LHCN-M2 (cell line): ENCODE data around the gene CCNB1IP1. TPM values are rescaled to one million over a fixed set of nuclear protein-coding genes. Genes with fewer than 3 reads are reported as not detected.
A peak's percentile ranks its signal among the peaks of the same experiment; 100 is the strongest.
"Not testable (repeated sequence)": the region's sequence is repeated elsewhere in the genome, so short reads cannot be mapped to it uniquely, and the experiment has no call there.

Experiments used
- DNase-seq: peaks from one replicate; pipeline ENCODE4 v3.0.0-alpha.2; 2012; ENCODE audit warnings: low read depth
- total RNA-seq: library from RNA; depleted of rRNA; stranded (reverse); fragments of >200 nt; gene quantifications from 2 replicates; pipeline ENCODE4 v1.2.3, GENCODE V29; 2014

CCNB1IP1 gene
- total RNA-seq, 1 experiment from 2014 or later, result 39.3 TPM

DNA sequence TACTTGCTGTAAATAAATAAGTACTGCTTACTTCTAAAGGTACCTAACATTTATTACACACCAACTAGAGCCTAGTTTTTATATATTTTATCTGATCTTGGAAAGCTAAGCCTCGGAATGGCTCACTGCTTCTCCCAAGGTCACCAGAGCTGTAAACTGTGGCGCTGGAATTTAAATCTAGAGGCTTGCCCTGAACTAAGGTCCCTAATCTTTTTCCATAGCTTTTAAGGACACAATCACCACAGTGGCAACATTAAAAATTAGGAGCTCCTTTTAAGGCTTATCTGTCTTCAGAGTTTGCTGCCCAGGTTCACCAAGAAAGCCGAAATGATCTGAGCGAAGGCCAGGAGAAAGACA lies 670 bp downstream of the CCNB1IP1 start:
- peak; percentile 28 for DNase-seq

GRCh38 chr14:20331053-20331613 lies 1.9 kb downstream of the CCNB1IP1 start:
- no peak for DNase-seq

GRCh38 chr14:20329355-20329754 lies 3.7 kb downstream of the CCNB1IP1 start:
- DNase-seq, result no peak

DNA sequence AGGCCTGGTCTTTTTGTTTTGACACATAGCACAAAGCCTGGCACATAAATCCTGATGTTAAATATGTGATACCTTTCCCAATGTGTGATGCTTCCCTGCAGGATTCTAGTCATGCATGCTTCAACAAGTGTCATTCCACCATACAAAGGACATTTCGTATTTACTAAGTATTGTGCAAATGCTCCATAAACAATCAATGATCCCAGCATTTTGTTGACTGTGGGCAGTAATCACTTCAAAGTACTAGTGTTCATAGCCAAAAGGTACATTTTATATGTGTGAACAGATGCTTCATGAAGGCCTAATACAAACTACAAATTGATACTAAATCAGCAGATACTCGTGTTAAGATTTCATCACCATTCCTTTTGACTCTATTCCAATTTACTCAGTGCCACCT lies 4.4 kb downstream of the CCNB1IP1 start:
- no peak for DNase-seq

DNA sequence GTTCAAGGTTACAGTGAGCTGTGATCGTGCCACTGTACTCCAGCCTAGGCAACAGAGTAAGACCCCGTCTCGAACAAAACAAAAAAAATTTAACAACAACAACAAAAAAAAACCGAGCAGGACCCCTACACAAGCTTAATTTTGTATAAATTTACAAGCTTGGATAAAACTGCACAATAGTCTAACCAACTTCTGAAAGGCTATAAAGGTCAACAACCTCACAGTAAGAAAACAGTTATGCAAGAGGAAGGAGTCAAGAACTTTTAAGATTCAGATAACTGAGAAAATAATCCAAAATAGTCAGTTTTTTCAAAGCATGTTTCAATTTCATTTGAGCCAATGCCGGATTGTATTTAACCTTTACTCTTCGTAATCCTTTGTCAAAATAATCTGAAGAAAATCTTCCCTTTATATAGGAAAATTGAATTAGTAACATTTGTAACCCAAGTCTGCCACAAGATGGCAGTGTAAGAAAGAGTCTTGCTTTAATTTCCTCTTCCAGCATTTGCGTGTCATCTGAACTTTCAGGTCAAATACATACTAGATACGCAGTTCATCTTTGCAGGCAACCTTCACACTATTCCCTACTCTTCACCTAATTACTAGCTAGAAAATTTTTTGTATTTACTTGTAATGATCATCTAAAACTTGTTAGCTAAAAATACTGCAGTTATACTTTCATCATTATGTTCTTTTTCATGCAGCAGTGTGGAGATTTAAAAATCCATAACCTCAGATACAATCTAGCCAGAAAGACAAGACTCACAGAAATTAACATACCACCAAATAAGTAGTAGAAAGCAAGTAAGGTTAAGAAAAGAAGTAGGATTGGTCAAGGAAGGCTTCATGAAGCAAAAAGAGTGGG lies 5.8 kb downstream of the CCNB1IP1 start:
- peak; percentile 66 for DNase-seq

DNA sequence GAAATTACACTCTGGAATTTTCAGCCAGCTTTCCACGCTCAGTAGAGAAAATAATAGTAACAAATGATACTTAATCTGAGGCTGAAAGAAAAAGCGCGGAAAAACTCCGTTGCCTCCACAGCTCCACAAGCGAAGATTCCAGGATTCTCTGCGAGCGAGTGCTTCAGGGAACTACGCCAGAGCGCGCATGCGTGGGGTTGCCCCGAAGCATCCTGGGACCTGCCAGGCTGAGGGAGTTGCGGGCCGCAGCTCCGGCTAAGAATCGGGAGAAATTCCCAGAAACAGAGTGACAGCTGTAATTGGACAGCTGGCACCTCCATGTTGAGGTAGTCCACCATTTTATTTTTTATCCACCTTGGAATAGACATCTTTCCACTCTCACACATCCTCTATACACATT lies 15.4 kb downstream of the CCNB1IP1 start:
- no peak for DNase-seq

DNA sequence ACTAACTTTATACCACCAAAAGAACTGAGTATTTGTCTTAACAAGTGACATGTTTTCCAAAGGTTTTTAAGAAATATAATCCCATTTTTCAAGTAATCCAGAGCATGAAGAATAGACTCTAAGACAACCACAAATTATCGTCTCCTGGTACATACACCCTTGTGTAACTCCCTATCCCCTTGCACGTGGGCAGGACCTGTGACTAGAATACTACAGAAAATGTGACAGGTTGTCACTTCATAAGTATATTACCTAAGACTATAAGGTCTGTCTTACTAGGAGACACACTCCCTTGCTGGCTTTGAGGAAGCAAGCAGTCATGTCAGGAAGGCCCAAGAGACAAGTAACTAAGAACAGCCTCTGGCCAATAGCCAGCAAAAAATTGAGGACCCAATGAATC lies 19.1 kb downstream of the CCNB1IP1 start:
- no peak for DNase-seq

DNA sequence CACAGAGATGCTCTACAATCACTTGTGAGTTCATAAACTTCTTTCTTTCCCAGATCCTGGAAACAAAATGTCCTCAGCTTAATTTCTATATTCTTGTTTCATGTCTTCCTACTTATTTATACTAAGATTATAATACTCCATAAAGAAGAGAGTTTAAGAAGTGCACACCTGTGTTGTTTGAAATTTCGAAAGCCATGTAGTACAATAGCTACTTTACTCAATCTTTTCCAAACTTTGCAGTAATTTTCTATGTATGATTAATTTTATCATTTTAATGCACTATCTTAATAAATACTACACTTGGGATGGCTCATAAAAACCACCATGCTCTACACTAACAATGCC lies 27.0 kb downstream of the CCNB1IP1 start:
- no peak for DNase-seq

DNA sequence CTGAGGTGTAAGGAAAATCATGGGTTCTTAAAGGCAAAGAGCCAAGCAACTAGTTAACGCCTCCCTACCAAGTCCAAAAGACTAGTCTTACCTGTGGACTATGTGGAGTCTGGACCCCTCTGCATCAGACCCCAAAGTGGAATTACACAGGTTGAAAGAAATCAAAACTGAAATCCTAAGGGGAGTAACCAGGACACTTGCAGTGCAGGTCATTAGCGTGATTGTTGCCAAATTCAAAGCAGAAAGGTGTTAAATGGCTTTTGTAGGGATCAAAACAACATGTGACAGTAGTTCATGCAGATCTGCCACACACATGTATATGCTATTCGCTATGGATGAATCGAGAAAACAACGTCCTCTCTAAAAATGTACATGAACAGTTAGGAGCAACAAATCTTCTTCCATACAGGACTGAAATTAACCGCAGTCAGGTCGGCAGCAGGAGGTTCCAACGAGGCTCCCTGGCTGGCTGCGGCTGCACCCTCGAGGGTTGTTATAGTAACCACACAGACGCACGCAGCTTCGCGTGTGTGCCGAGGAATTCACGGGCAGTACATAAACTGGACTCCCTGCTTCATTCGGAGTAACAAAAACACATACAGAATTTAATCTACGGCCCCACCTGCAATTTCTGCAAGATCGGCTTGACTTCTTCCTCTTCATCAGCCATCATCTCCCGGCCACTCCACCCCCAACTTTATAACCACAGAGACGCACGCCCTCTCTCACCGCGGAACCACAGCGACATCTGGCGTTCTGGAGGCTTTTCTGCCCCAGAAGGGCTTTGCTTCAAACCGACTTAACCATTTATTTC lies 27.6 kb downstream of the CCNB1IP1 start, which contains the start of gene TTC5:
Gene TTC5 (minus strand): TSS at position 687 of the 814 bp plus-strand sequence. CDS start 14 bp downstream, at position 673.
- DNase-seq, result peak; percentile 79

GRCh38 chr14:20302042-20302755 lies 30.9 kb downstream of the CCNB1IP1 start:
- peak; percentile 22 for DNase-seq

DNA sequence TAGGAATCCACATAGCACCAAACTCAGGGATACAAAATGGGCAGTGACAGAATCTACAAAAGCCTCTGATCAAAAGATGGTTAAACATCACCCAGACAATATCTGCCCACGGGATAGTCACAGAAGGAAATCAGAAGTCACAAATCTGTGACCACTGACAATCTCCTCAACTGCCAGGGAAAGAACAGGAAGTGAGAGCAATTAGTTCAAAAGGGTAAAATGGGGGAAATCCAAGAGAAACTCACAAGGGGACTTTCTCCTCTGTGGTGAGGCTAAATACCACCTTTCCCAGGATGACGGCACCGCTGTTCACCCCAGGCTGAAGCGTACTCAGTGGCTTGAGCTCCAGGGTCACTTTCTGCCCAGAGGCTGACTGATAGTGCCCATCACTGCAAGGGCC lies 38.0 kb downstream of the CCNB1IP1 start:
- DNase-seq, result no peak

DNA sequence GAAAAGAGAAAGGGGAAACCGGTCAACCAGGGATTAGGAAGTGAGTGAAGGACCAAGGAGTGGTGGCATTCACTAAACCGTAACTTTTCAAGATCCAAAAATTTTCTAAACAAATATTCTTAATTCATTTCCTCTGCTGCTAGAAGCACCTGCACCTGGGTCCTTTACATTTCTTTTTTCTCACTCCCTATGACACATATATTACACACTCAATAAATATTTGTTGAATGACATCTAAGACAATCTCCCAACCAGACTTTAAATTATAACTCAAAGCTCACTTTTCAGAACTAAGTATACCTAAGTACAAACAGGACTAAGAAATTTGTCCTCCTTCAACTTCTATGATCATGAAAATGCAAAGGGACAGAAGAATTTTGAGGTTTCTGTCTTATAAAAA lies 38.4 kb downstream of the CCNB1IP1 start:
- DNase-seq, result no peak

- DNase-seq, result not testable (repeated sequence)
Observed at GRCh38 chr14:20281998-20282397, 51.1 kb downstream of the CCNB1IP1 start.

DNA sequence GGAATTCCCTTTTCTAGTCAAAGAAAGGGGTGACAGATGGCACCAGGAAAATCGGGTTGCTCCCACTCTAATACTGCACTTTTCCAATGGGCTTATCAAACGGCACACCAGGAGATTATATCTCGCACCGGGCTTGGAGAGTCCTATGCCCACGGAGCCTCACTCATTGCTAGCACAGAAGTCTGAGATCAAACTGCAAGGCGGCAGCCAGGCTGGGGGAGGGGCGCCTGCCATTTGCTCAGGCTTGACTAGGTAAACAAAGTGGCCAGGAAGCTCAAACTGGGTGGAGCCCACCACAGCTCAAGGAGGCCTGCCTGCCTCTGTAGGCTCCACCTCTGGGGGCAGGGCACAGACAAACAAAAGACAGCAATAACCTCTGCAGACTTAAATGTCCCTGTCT lies 52.8 kb downstream of the CCNB1IP1 start:
- DNase-seq, result not testable (repeated sequence)

GRCh38 chr14:20278414-20278813 lies 54.7 kb downstream of the CCNB1IP1 start:
- peak; percentile 22 for DNase-seq

DNA sequence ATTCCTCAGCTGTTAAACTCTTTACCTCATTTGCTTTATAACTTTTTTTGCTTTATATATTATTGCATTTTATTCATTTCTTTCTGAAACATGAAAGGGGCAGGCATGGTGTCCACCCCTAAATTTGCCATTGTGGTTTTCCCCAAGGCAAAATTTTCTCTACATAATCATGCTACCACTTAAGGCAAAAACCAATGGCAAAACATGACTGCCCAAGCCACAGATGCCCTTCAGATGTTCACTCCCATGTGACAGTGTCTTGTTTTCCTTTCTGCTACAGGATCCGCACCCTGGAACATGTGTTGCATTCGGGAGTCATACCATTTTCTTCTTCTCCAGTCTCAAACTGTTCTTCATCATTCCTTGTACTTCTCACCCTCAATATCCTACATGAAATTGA lies 55.7 kb downstream of the CCNB1IP1 start:
- no peak for DNase-seq

- DNase-seq, result no peak
Observed at GRCh38 chr14:20274062-20274461, 59.0 kb downstream of the CCNB1IP1 start.

GRCh38 chr14:20264361-20264760 lies 68.7 kb downstream of the CCNB1IP1 start:
- peak; percentile 9 for DNase-seq

GRCh38 chr14:20262642-20263128 lies 70.4 kb downstream of the CCNB1IP1 start:
- DNase-seq, result peak; percentile 83
